ENCODE results near the gene TMEM92.

TMEM92 gene

DNA sequence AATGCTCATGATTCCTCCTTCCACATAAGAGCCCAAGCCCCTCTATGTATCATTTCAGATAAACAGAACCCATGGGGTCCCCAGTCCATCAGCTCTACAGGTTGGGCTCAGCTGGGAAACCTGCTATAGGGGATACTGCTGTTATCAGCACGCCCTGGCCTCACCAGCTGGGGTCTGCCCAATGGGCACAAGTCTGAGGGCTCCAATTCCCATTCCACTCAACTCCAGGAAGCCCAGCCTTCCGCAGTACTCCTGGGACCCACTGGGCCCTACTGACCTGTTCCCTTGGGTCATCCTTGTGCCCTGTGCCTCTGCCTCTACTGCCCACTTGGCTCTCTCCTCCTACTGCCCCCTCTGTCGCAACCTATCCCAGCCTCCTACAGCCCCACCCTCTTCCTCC, 55.5 kb downstream of the TMEM92 start:
- DNase-seq: no peak

DNA sequence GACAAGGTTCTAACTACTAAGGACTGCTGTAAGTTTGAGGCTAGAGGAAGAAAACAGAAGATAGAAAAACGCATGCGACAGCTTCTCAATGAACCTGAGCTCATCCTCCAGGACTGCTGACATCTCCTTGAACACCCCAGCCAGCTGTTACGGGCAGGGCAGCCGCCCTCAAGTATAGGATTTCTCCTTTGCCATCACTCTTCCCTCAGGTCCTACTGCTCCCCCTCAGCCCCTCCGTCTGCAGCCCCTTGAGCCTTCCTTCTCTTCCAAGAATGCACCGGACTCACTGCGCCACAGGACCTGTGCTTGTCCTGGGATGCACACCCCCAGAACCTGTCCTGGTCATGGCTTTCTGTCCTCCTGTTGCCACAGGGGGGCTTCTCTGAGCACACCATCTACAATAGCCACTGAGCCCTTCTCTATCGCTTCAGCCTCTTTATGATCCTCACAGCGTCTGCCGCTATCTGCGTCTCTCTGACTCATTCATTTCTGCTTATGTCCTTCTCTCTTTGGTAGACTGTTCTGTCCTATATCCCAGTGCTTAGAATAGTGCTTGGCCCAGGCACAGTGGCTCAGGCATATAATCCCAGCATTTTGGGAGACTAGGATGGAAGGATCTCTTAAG, 56.0 kb downstream of the TMEM92 start:
- DNase-seq: no peak
